T-helper 1 cell treated with Interleukin-12 subunit alpha and Interleukin-12 subunit beta and Interleukin-4 antibody, amounts not matched to agents 30 ng/mL and 1 ng/mL, for 36 hours (primary cell): ENCODE results near the gene VIPR1. TPM values are rescaled to one million over a fixed set of nuclear protein-coding genes. Genes with fewer than 3 reads are reported as not detected.

ENCODE experiments used
- intact Hi-C: fragments of 100-400 bp; cut with micrococcal nuclease; formaldehyde crosslinking; loops from one replicate; pipeline ENCODE4 v1.15.1; 2024
- total RNA-seq: library from RNA; stranded (reverse); gene quantifications from 2 replicates; pipeline ENCODE4 v1.2.3, GENCODE V29; 2022

VIPR1 gene
- total RNA-seq, 1 donor from 2014 or later, result 4.4 TPM

- intact Hi-C loops, result no loop called here
Observed at GRCh38 chr3:42530073-42530472, 27.6 kb downstream of the VIPR1 start.

- intact Hi-C loops, result no loop called here
Observed at GRCh38 chr3:42531470-42531869, 29.0 kb downstream of the VIPR1 start.

- intact Hi-C loops, result no loop called here
Observed at GRCh38 chr3:42532229-42532628, 29.8 kb downstream of the VIPR1 start.

GRCh38 chr3:42533161-42533897 lies 30.9 kb downstream of the VIPR1 start:
- intact Hi-C loops, result no loop called here

- intact Hi-C loops, result loop anchor here (1.0 to 2.0 kb wide), 3 partner anchors 34 to 289 kb away; partner anchors contain the start of gene VIPR1
Observed at GRCh38 chr3:42535981-42536784, 33.7 kb downstream of the VIPR1 start.

- intact Hi-C loops, result loop anchor here (2.0 kb wide), 1 partner anchor 95 kb away; no protein-coding TSS in a partner anchor
Observed at GRCh38 chr3:42537350-42537749, 34.9 kb downstream of the VIPR1 start.

GRCh38 chr3:42539871-42540714 lies 37.6 kb downstream of the VIPR1 start:
- intact Hi-C loops, result loop anchor here (1.0 to 10.0 kb wide), 5 partner anchors 14 to 425 kb away; partner anchors contain the start of gene VIPR1

GRCh38 chr3:42541079-42541478 lies 38.6 kb downstream of the VIPR1 start:
- intact Hi-C loops, result loop anchor here (10.0 kb wide), 1 partner anchor 426 kb away; no protein-coding TSS in a partner anchor

GRCh38 chr3:42544492-42545283 lies 42.2 kb downstream of the VIPR1 start:
- intact Hi-C loops, result loop anchor here (10.0 kb wide), 1 partner anchor 430 kb away; no protein-coding TSS in a partner anchor

GRCh38 chr3:42545284-42545900 lies 42.9 kb downstream of the VIPR1 start:
- intact Hi-C loops, result loop anchor here (10.0 kb wide), 1 partner anchor 431 kb away; no protein-coding TSS in a partner anchor

GRCh38 chr3:42546691-42547213 lies 44.3 kb downstream of the VIPR1 start:
- intact Hi-C loops, result loop anchor here (1.0 to 10.0 kb wide), 3 partner anchors 10 to 432 kb away; partner anchors contain the start of gene VIPR1

- intact Hi-C loops, result loop anchor here (1.0 to 10.0 kb wide), 3 partner anchors 9 to 433 kb away; partner anchors contain the start of gene VIPR1
Observed at GRCh38 chr3:42547401-42547945, 45.0 kb downstream of the VIPR1 start.

- intact Hi-C loops, result loop anchor here (10.0 kb wide), 1 partner anchor 434 kb away; no protein-coding TSS in a partner anchor
Observed at GRCh38 chr3:42549131-42549530, 46.7 kb downstream of the VIPR1 start.

- intact Hi-C loops, result loop anchor here (10.0 kb wide), 2 partner anchors 195 to 335 kb away; no protein-coding TSS in a partner anchor
Observed at GRCh38 chr3:42550250-42550649, 47.8 kb downstream of the VIPR1 start.

- intact Hi-C loops, result loop anchor here (10.0 kb wide), 2 partner anchors 192 to 332 kb away; no protein-coding TSS in a partner anchor
Observed at GRCh38 chr3:42552830-42553229, 50.4 kb downstream of the VIPR1 start.

- intact Hi-C loops, result loop anchor here (1.0 to 10.0 kb wide), 12 partner anchors 9 to 594 kb away; partner anchors contain the start of genes HIGD1A, NKTR, SS18L2 and ULK4
Observed at GRCh38 chr3:42556089-42556632, 53.7 kb downstream of the VIPR1 start.

- intact Hi-C loops, result loop anchor here (1.0 to 10.0 kb wide), 12 partner anchors 10 to 595 kb away; partner anchors contain the start of genes HIGD1A, NKTR, SS18L2 and ULK4
Observed at GRCh38 chr3:42556817-42557216, 54.4 kb downstream of the VIPR1 start.

GRCh38 chr3:42557854-42558253 lies 55.4 kb downstream of the VIPR1 start:
- intact Hi-C loops, result loop anchor here (2.0 to 10.0 kb wide), 6 partner anchors 39 to 596 kb away; partner anchors contain the start of gene ULK4
